Measurements from ENCODE around the gene RYR3.

DNA sequence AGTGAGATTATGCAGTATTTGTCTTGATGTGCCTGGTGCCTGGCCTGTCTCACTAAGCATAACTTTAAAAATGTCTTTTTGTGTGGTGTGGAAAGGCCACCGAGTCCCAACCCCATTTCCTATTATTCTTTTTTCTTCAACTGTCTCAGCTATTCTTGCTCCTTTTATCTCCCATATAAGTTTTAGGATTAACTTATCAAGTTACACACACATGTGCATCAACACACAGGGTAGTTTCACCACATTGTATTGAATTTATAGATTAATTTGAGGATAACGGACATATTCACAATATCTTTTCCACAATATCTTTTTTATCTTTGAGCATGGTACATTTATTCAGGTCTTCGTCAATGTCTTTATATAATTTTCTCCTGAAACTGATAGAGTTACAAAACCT lies 127.6 kb downstream of the RYR3 start:
- TF ChIP-seq CTCF (IDR thresholded peaks at IDR 0.05; ENCODE audit: low read length) (no peak), EZH2 (optimal IDR thresholded peaks at IDR 0.05; ENCODE audit: low read depth, low read length) (no peak)
